ENCODE measurements around the gene HOMEZ.
"Not testable (repeated sequence)": the region's sequence is repeated elsewhere in the genome, so short reads cannot be mapped to it uniquely, and the experiment has no call there.

GRCh38 chr14:23224958-23225357 lies 61.0 kb downstream of the HOMEZ start:
- not testable (repeated sequence) for TF ChIP-seq ATF3 (IDR thresholded peaks at IDR 0.05); CTCF (IDR thresholded peaks at IDR 0.05 in 2 of 3, conservative IDR thresholded peaks at IDR 0.05 in 1 of 3; ENCODE audit: borderline replicate concordance in 1 of 3, insufficient read depth in 1 of 3, low read depth in 2 of 3, low read length in 2 of 3); ELF1 (IDR thresholded peaks at IDR 0.05; ENCODE audit: borderline replicate concordance, low read depth); POLR2AphosphoS5 (IDR thresholded peaks at IDR 0.05; ENCODE audit: low read depth, low read length); POLR2A (IDR thresholded peaks at IDR 0.05; ENCODE audit: borderline replicate concordance, extremely low read depth, insufficient read depth, insufficient read length); EZH2phosphoT487 (IDR thresholded peaks at IDR 0.05; ENCODE audit: borderline replicate concordance); JUND (IDR thresholded peaks at IDR 0.05)

Data from HCT116 (cell line).